Left lung (tissue), 10 donors: Measurements from ENCODE around the gene TGFB1I1. TPM values are rescaled to one million over a fixed set of nuclear protein-coding genes. Genes with fewer than 3 reads are reported as not detected.

Experiments
- ATAC-seq: fragments of 200-7000 bp; cut with Tn5 transposase; one replicate; pipeline ENCODE4 v1.9.1; 2020; ENCODE audit warnings: moderate library complexity
- DNase-seq, 4 donors: peaks; one replicate each; pipeline ENCODE4 v3.0.0-alpha.2; 2013 to 2020
- H3K27ac ChIP-seq, 2 donors: fragments of 200-600 bp; sonication (generic) in 1 of 2; one replicate each; pipeline versions ENCODE4 v1.5.0 to v1.8.0; 2020 to 2021
- H3K27me3 ChIP-seq, 2 donors: fragments of 200-600 bp; sonication (generic) in 1 of 2; one replicate each; pipeline versions ENCODE4 v1.5.0 to v1.8.0; 2020 to 2021
- H3K36me3 ChIP-seq, 2 donors: fragments of 200-600 bp; sonication (generic) in 1 of 2; one replicate each; pipeline versions ENCODE4 v1.5.0 to v1.8.0; 2020 to 2021
- H3K4me1 ChIP-seq, 2 donors: fragments of 200-600 bp; one replicate each; pipeline ENCODE4 v1.8.0; 2021
- H3K4me3 ChIP-seq, 2 donors: fragments of 200-600 bp; sonication (generic) in 1 of 2; one replicate each; pipeline versions ENCODE4 v1.5.0 to v1.8.0; 2020 to 2021; ENCODE audit warnings: mild to moderate bottlenecking in 1 of 2
- H3K9me3 ChIP-seq, 2 donors: fragments of 200-600 bp; sonication (generic) in 1 of 2; one replicate each; pipeline versions ENCODE4 v1.5.0 to v1.8.0; 2020 to 2021
- CTCF ChIP-seq, 2 donors: fragments of 200-600 bp; sonication (generic) in 1 of 2; IDR thresholded peaks; one replicate each; pipeline versions ENCODE4 v1.5.0 to v1.8.0; 2021; ENCODE audit warnings: antibody characterized with exemption in 2 of 2
- intact Hi-C, 2 donors: fragments of 100-400 bp; cut with DNase I; formaldehyde crosslinking; loops; one replicate each; pipeline versions ENCODE4 v1.11.2 to v1.14.2; 2022
- polyA plus RNA-seq, 6 donors: library from polyadenylated mRNA; unstranded; fragments of 120-200 nt; gene quantifications; one replicate each; pipeline ENCODE4 v1.2.1, GENCODE V29; 2013; ENCODE audit not compliant: insufficient read length in 6 of 6
- total RNA-seq, 2 donors: library from RNA; stranded (reverse); fragmentation: NEBNext Ultra II Directional; extraction: Animal tissue kit (Norgen Biotek cat#: 25700); gene quantifications; one replicate each; pipeline ENCODE4 v1.2.1, GENCODE V29; 2021
- donor health status: DM: no; HTN: yes; CAD: no.
- donor health status: DM: no; HTN: no; CAD: no.

Gene TGFB1I1
- total and polyA plus RNA-seq, 8 donors = 49.3 to 85.3 (median 66.8) TPM

GRCh38 chr16:31505483-31505882 is 33.5 kb downstream of the TGFB1I1 start:
- Histone ChIP-seq H3K4me3 (no peak overlapping the region), H3K4me1 (peaks cover 12 to 54% of the 10 kb centered on the region in 2 donors), H3K27me3 (no peaks in the 10 kb centered on the region), H3K36me3 (peaks cover 0 to 8% of the 10 kb centered on the region in 2 donors), H3K9me3 (no peaks in the 10 kb centered on the region), H3K27ac (no peak overlapping the region)
- ATAC-seq (no peak), DNase-seq (no peak)
- TF ChIP-seq CTCF (IDR thresholded peaks at IDR 0.05) = no peak
- intact Hi-C loops = no loop called here

GRCh38 chr16:31507617-31507928 is 35.6 kb downstream of the TGFB1I1 start:
- Histone ChIP-seq H3K27me3 (no peaks in the 10 kb centered on the region), H3K4me1 (peaks cover 12 to 51% of the 10 kb centered on the region in 2 donors), H3K36me3 (peaks cover 0 to 8% of the 10 kb centered on the region in 2 donors), H3K9me3 (no peaks in the 10 kb centered on the region), H3K4me3 (peak overlapping the region; percentile 62 to 94), H3K27ac (peak overlapping the region; percentile 92 to 94)
- intact Hi-C loops = no loop called here
- TF ChIP-seq CTCF (IDR thresholded peaks at IDR 0.05) = no peak
- DNase-seq (no peak), ATAC-seq (no peak)

GRCh38 chr16:31507929-31508705 is 36.2 kb downstream of the TGFB1I1 start, which contains the start of gene RUSF1:
Gene RUSF1 (minus strand): TSS chr16:31508391. CDS start chr16:31508373, 18 bp downstream.
- Histone ChIP-seq H3K4me1 (peaks cover 12 to 47% of the 10 kb centered on the region in 2 donors), H3K9me3 (no peaks in the 10 kb centered on the region), H3K27ac (peak within 1 kb of the TSS; percentile 92 to 94), H3K27me3 (no peaks in the 10 kb centered on the region), H3K36me3 (peaks cover 0 to 8% of the 10 kb centered on the region in 2 donors), H3K4me3 (peak within 1 kb of the TSS; percentile 62 to 94)
- ATAC-seq = peak; percentile 87
- TF ChIP-seq CTCF (IDR thresholded peaks at IDR 0.05) = no peak
- peak; percentile 89 to 98 (median 94) for DNase-seq
- intact Hi-C loops = no loop called here

- no peak for TF ChIP-seq CTCF (IDR thresholded peaks at IDR 0.05)
- Histone ChIP-seq H3K4me1 (peaks cover 9 to 41% of the 10 kb centered on the region in 2 donors), H3K9me3 (no peaks in the 10 kb centered on the region), H3K27me3 (no peaks in the 10 kb centered on the region), H3K27ac (peak overlapping the region; percentile 92 to 94), H3K36me3 (peaks cover 0 to 8% of the 10 kb centered on the region in 2 donors), H3K4me3 (peak overlapping the region; percentile 62 to 94)
- ATAC-seq (peak; percentile 3), DNase-seq (peak in 2 of 4 donors; percentile 35 to 43)
- intact Hi-C loops = no loop called here
Observed at GRCh38 chr16:31508706-31509195, 36.8 kb downstream of the TGFB1I1 start.

- H3K36me3 ChIP-seq = no peaks in the 10 kb centered on the region
- H3K27ac ChIP-seq = no peak overlapping the region
- H3K9me3 ChIP-seq = no peaks in the 10 kb centered on the region
- ATAC-seq = no peak
- no peaks in the 10 kb centered on the region for H3K27me3 ChIP-seq
- intact Hi-C loops = no loop called here
- no peak for TF ChIP-seq CTCF (IDR thresholded peaks at IDR 0.05)
- H3K4me3 ChIP-seq = no peak overlapping the region
- no peak for DNase-seq
- peaks cover 0 to 12% of the 10 kb centered on the region in 2 donors for H3K4me1 ChIP-seq
Observed at GRCh38 chr16:31513126-31513525, 41.2 kb downstream of the TGFB1I1 start.
